ENCODE measurements around the gene GABRR1.
A peak's percentile ranks its signal among the peaks of the same experiment; 100 is the strongest.
"Not testable (repeated sequence)": the region's sequence is repeated elsewhere in the genome, so short reads cannot be mapped to it uniquely, and the experiment has no call there.

GABRR1 gene

DNA sequence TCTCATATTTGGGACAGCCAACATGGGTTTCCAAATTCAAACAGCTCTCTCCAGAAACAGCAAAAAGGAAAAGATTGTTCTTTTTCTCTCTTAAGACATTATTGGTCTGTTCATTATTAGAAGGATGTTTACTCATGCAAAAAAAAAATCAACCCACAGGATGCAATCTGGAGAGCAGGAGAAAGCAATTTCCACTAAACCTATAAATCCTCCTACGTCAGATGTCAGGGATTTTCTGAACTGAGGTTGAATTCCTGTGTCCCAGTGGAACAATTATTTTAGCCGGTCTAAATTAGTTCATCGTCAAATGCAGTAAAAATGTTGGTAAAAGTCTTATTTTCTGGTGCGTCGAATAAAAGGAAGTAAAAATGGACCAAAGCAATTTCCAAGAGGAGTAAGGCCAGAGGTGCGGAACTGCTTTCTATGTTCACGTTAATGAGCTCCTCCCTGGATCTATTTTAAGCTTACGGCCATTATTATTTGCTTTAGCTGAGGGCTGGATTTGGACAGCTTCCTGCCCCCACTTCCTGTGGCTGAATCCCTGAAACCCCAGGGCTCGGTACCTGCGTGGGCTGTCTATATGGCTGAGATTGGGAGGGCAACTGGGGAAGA lies at the start of gene GABRR1:
GABRR1 (minus strand) TSS at position 60 of the 612 bp plus-strand sequence; CDS start at position 24, 36 bp downstream.
- DNase-seq (ENCODE audit: low spot score), result no peak

GRCh38 chr6:89264296-89264695 lies 47.1 kb upstream of the GABRR1 start:
- DNase-seq (ENCODE audit: low spot score), result no peak

DNA sequence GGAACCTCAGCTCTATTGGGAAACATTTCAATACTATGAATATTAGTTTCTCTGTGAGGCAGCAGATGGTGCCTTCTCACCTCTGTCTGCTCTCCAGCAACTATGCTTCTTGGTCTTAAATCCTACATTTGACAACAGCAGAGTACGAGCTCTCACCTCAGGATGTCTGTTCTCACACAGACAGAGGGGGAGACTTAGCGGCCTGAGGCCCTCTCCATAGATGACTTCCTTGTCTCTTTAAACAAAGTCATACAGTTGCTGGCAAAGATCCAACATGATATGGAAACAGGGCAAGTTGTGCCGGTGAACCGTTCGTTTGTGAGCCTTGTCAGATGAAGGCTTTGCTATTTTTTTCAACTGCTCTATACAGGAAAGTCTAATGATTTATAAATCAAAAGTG lies 43.7 kb upstream of the GABRR1 start:
- DNase-seq (ENCODE audit: low spot score), result no peak

GRCh38 chr6:89260310-89260709 lies 43.2 kb upstream of the GABRR1 start:
- peak; percentile 10 for DNase-seq (ENCODE audit: low spot score)

DNA sequence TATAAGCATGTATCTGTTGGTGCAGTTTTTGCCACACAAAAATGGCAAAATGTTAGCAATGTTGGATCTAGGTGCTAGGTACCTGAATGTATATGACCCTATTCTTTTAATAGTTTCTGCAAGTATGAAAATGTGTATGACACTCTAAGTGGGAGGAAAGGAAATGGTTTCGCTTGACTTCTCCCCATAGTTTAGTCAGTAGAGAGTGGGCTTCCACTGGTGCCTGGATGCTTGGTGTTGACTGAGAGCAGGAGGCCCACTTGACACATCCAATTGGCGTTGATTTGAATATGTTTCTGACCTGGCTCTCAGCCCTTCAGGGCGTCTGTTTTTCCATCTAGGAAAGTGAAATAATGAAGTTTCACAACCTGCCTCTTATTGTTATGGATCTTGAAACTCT lies 41.8 kb upstream of the GABRR1 start:
- DNase-seq (ENCODE audit: low spot score), result no peak

GRCh38 chr6:89257781-89258180 lies 40.6 kb upstream of the GABRR1 start:
- DNase-seq (ENCODE audit: low spot score), result no peak

- no peak for DNase-seq (ENCODE audit: low spot score)
Measured at GRCh38 chr6:89257346-89257745, 40.2 kb upstream of the GABRR1 start.

GRCh38 chr6:89255417-89255816 lies 38.3 kb upstream of the GABRR1 start:
- DNase-seq (ENCODE audit: low spot score), result no peak

DNA sequence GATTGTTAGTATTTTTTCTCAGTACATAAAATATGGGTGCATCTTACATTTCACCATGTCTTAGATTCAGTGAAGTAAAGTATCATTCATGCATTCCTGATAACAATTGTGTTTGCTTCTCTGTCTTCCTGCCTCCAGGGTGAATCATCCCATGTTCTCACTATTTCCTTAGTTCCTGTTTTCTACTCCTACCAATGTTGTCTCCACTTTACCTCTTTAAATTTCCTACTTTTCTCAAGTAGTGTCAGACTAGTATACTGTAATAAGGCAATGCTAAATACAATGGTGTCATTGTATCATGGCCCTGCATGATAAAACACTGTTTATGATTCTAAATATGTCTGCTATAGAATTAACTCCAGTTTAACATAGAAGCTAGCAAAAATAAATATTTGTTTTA lies 37.4 kb upstream of the GABRR1 start:
- DNase-seq (ENCODE audit: low spot score), result no peak

DNA sequence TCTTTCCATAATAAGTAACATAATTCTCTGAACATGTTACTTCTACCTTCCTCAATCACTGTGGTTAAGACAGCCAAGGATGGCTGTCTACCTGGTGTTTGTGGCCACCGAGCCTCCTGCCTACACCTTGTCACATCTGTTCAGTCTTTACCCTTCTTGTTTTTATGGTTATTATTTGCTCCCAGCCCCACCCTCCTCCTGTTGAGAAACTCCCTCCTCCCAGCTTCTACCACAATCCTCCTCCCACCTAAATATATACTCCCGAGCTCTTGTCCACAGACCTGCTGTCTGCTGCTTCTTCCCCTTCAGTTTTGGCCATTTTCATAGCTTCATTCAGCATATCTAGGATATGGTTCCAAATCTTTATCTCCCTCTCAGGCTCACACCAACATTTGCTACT lies 35.7 kb upstream of the GABRR1 start:
- DNase-seq (ENCODE audit: low spot score), result no peak

- DNase-seq (ENCODE audit: low spot score), result no peak
Measured at GRCh38 chr6:89251976-89252375, 34.8 kb upstream of the GABRR1 start.

DNA sequence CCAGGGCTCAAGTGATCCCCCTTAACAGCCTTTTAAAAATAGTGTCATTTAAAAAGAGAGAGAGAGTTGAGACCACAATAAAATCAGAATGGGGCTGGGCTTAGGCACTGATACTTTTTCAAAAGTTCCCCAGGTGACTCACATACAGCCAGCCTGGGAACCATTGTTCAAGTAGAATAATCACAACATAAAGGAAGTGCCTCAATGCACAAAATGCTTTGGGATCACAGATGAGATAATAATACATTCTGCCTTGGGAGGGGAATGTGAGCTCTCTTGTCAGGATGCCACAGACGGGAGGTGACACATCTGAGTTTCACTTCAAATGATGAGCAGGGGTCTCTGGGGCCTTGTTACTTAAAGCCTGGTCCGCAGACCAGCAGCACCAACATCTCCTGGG lies 34.0 kb upstream of the GABRR1 start:
- no peak for DNase-seq (ENCODE audit: low spot score)

GRCh38 chr6:89250239-89250638 lies 33.1 kb upstream of the GABRR1 start:
- DNase-seq (ENCODE audit: low spot score), result no peak

GRCh38 chr6:89244241-89244985 lies 27.3 kb upstream of the GABRR1 start:
- DNase-seq (ENCODE audit: low spot score), result no peak

- no peak for DNase-seq (ENCODE audit: low spot score)
Measured at GRCh38 chr6:89243331-89243629, 26.1 kb upstream of the GABRR1 start.

DNA sequence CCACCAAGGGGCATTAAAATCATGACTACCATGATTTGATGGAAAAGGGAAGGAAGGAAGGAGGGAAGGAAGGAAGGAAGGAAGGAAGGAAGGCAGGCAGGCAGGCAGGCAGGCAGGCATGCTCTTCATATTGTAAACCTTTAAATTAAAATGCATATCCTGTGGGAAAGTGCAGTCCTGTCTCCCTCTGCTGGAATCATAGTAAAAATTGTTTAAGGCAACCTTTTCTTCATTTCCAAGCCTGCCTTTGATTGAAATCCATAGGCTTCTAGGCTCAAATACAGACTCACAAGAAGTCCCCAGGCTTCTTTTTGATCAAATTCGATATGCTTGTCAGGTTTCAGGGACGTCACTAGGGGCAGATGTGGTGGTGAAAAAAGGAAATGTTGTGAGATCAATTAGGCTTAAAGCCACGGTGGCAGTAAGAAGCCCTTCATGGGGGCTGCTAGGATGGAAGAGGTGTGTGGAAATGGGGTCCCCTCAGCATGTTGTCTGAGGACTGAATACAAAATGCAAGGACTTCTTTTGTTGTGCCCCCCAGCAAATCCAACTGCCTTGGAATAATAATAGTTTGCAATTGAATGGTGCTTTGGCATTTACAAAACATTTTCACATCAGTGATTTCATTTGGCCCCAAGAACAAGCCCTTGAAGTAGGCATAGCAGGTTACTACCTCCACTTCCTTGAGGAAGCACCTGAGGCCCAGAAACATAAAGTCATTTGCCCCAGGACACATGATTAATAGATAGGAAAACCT lies 25.6 kb upstream of the GABRR1 start:
- DNase-seq (ENCODE audit: low spot score), result peak; percentile 38

- DNase-seq (ENCODE audit: low spot score), result no peak
Measured at GRCh38 chr6:89239338-89239737, 22.2 kb upstream of the GABRR1 start.

DNA sequence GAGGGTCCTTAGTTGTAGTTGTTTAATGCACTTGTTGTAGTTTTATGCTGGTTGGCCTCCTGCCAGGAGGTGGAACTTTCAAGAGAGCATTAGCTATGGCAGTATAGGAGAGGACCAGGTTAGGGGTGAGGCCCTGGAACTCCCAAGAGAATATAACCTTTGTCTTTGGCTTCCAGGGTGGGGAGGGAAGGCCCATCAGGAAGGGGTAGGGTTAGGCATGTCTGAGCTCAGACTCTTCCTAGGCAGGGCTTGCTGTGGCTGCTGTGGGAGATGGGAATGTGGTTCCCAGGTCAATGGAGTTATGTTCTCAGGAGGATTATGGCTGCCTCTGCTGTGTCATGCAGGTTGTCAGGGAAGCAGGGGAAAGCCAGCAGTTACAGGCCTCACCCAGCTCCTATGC lies 20.0 kb upstream of the GABRR1 start:
- no peak for DNase-seq (ENCODE audit: low spot score)

DNA sequence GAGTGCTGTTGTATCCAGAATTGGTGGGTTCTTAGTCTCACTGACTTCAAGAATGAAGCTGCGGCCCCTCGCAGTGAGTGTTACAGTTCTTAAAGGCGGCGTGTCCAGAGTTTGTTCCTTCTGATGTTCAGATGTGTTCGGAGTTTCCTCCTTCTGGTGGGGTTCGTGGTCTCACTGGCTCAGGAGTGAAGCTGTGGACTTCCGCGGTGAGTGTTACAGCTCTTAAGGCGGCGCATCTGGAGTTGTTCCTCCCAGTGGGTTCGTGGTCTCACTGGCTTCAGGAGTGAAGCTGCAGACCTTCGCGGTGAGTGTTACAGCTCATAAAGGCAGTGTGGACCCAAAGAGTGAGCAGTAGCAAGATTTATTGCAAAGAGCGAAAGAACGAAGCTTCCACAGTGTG lies 16.4 kb upstream of the GABRR1 start:
- DNase-seq (ENCODE audit: low spot score), result not testable (repeated sequence)

DNA sequence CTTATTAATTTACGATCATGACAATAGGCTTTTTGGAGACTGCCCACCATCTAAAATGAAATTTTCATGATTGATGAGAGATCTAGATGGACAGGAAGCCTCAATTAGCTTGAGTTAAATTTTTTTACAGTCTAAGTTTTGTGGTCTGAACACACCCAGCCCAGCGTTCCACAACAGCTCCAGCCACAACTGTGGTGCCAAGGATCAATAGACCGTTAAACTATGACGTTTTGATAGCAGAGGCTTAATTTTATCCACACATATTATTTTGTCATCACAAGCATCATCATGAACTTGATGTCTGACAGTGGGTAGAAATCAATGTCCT lies 5.5 kb upstream of the GABRR1 start:
- DNase-seq (ENCODE audit: low spot score), result no peak

GRCh38 chr6:89221971-89222711 lies 5.0 kb upstream of the GABRR1 start:
- no peak for DNase-seq (ENCODE audit: low spot score)

GRCh38 chr6:89221129-89221528 lies 4.0 kb upstream of the GABRR1 start:
- no peak for DNase-seq (ENCODE audit: low spot score)

DNA sequence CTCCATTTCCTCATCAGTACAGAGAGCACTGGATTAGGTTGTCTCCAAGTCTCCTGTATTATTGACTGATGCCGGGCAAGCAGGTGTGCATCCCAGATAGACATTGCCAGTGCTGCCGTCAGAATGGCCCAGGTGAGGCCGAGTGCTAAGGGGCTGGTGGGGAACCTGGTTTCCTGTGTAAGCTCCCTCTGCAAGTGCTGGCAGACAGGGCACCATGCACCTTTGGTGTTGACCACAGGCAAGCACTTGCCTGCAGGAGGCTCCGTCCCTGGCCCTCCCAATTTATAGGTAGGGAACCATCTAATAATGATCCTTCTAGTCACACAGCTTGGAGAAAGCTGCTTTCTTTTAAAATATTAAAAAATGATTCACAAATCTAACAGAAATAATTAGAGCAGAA lies 747 bp downstream of the GABRR1 start:
- DNase-seq (ENCODE audit: low spot score), result no peak
